Neural progenitor cell (in vitro differentiated cells): Measurements from ENCODE around the gene ACRBP.

ENCODE experiments used
- CTCF ChIP-seq: fragments of 200-600 bp; sonication (generic); IDR thresholded peaks from 2 replicates; pipeline ENCODE4 v1.5.1; 2017; ENCODE audit warnings: antibody characterized with exemption, mild to moderate bottlenecking
- EZH2 ChIP-seq: fragments of 200-600 bp; sonication (generic); IDR thresholded peaks from 2 replicates; pipeline ENCODE4 v1.6.1; 2017; ENCODE audit warnings: antibody characterized with exemption, mild to moderate bottlenecking, moderate library complexity
- EZH2phosphoT487 ChIP-seq: fragments of 200-600 bp; sonication (generic); IDR thresholded peaks from 2 replicates; pipeline ENCODE4 v1.6.1; 2017; ENCODE audit warnings: antibody characterized with exemption

- TF ChIP-seq CTCF (no peak), EZH2 (no peak), EZH2phosphoT487 (no peak)
These were observed 3.5 kb downstream of the ACRBP start for GRCh38 chr12:6643569-6644256.
